HCT116 (cell line): ENCODE results near the gene DCBLD2. TPM values are rescaled to one million over a fixed set of nuclear protein-coding genes. Genes with fewer than 3 reads are reported as not detected.

Experiments
- ATAC-seq: fragments of 200-7000 bp; cut with Tn5 transposase; 2 replicates; pipeline ENCODE4 v1.9.1; 2020; ENCODE audit warnings: mild to moderate bottlenecking, moderate library complexity
- BruUV-seq: library from RNA; stranded (reverse); fragments of 400-500 nt; replicated peaks from 2 replicates; lab custom pipeline; 2021; lab: Mats Ljungman, UMichigan
- CTCF ChIA-PET: fragments of 300-600 bp; sonication (Branson Sonifier 250); formaldehyde crosslinking; loops from one replicate; lab custom pipeline; 2021; ENCODE audit warnings: antibody characterized with exemption; lab: Charles Lee
- POLR2A ChIA-PET: fragments of 300-600, 350-600 bp; sonication (Branson Sonifier 250); formaldehyde crosslinking; loops from one replicate; lab custom pipeline; 2021; ENCODE audit warnings: antibody characterized with exemption; lab: Charles Lee
- RAD21 ChIA-PET, 2 experiments: fragments of 300-600 bp; sonication (Branson Sonifier 250); formaldehyde crosslinking; loops; one replicate each; lab custom pipeline; 2023; ENCODE audit warnings: low total read pairs in 2 of 2; ENCODE audit not compliant: uncharacterized antibody in 2 of 2, unreplicated experiment in 2 of 2, low non-redundant PET in 1 of 2; lab: Charles Lee
- DNase-seq: peaks from one replicate; pipeline ENCODE4 v3.0.0-alpha.2; 2010; ENCODE audit warnings: low read depth, low spot score
- H2AFZ ChIP-seq: fragments of 200-600 bp; shearing (Covaris generic), sonication (generic); 2 replicates; pipeline ENCODE4 v1.6.1; 2017; ENCODE audit warnings: low read depth, mixed run types, mixed read lengths, antibody characterized with exemption, low read length; ENCODE audit not compliant: poor library complexity, severe bottlenecking
- H3K27ac ChIP-seq: 2 replicates; pipeline ENCODE4 v1.5.1; 2012; ENCODE audit warnings: low read depth, low read length
- H3K27me3 ChIP-seq: fragments of 200-600 bp; sonication (generic); 2 replicates; pipeline ENCODE4 v1.6.1; 2016; ENCODE audit warnings: mixed run types, low read length, mixed read lengths; ENCODE audit not compliant: insufficient read depth
- H3K36me3 ChIP-seq, 2 experiments: fragments of 200-500 bp in 1 of 2; fragments of 200-600 bp in 1 of 2; sonication (Bioruptor generic) in 1 of 2; sonication (generic) in 1 of 2; 2 replicates each; pipeline versions ENCODE4 v1.5.1 to v1.6.1; 2014 to 2016; ENCODE audit warnings: low read length in 2 of 2, inconsistent platforms in 1 of 2, mixed read lengths in 1 of 2, mixed run types in 1 of 2; ENCODE audit not compliant: insufficient read depth in 2 of 2, control insufficient read depth in 1 of 2
- H3K4me1 ChIP-seq, 2 experiments: fragments of 200-600 bp in 1 of 2; sonication (generic) in 1 of 2; 2 replicates each; pipeline versions ENCODE4 v1.5.1 to v1.6.1; 2012 to 2017; ENCODE audit warnings: low read length in 2 of 2, inconsistent platforms in 1 of 2, mild to moderate bottlenecking in 1 of 2, mixed read lengths in 1 of 2, mixed run types in 1 of 2, moderate library complexity in 1 of 2; ENCODE audit not compliant: insufficient read depth in 2 of 2, control insufficient read depth in 1 of 2
- H3K4me2 ChIP-seq: fragments of 200-600 bp; sonication (generic); 2 replicates; pipeline ENCODE4 v1.6.1; 2017; ENCODE audit warnings: mixed run types, low read length, mixed read lengths
- H3K4me3 ChIP-seq, 2 experiments: fragments of 200-600 bp in 1 of 2; sonication (generic) in 1 of 2; replicated peaks in 1 of 2; 2 replicates each; pipeline ENCODE4 v1.5.1; 2011 to 2016; ENCODE audit warnings: low read length in 2 of 2, control low read depth in 1 of 2, low read depth in 1 of 2, mild to moderate bottlenecking in 1 of 2, mixed read lengths in 1 of 2, mixed run types in 1 of 2
- H3K79me2 ChIP-seq: fragments of 200-600 bp; sonication (generic); 2 replicates; pipeline ENCODE4 v1.6.1; 2017; ENCODE audit warnings: mild to moderate bottlenecking, mixed run types, low read length, moderate library complexity, mixed read lengths; ENCODE audit not compliant: insufficient read depth
- H3K9ac ChIP-seq: fragments of 200-600 bp; sonication (generic); 2 replicates; pipeline ENCODE4 v1.6.1; 2016; ENCODE audit warnings: low read length, mixed read lengths
- H3K9me2 ChIP-seq: fragments of 200-600 bp; sonication (generic), shearing (Covaris generic); 2 replicates; pipeline ENCODE4 v1.6.1; 2017; ENCODE audit warnings: mixed run types, mild to moderate bottlenecking, moderate library complexity; ENCODE audit not compliant: insufficient read depth
- H3K9me3 ChIP-seq, 2 experiments: fragments of 200-500 bp in 1 of 2; fragments of 200-600 bp in 1 of 2; sonication (Bioruptor generic) in 1 of 2; sonication (generic) in 1 of 2; 2 replicates each; pipeline ENCODE4 v1.6.1; 2014 to 2017; ENCODE audit warnings: low read length in 2 of 2, mixed read lengths in 2 of 2, inconsistent platforms in 1 of 2, low read depth in 1 of 2, mild to moderate bottlenecking in 1 of 2, mixed run types in 1 of 2, moderate library complexity in 1 of 2; ENCODE audit not compliant: control insufficient read depth in 1 of 2, insufficient read depth in 1 of 2
- H4K20me1 ChIP-seq: fragments of 200-600 bp; sonication (generic), shearing (Covaris generic); 2 replicates; pipeline ENCODE4 v1.6.1; 2017; ENCODE audit warnings: mixed run types, mild to moderate bottlenecking, moderate library complexity; ENCODE audit not compliant: insufficient read depth
- CBX3 ChIP-seq: IDR thresholded peaks from 2 replicates; pipeline ENCODE4 v1.6.1; 2012; ENCODE audit warnings: low read depth
- EGR1 ChIP-seq: IDR thresholded peaks from 2 replicates; pipeline ENCODE4 v1.6.1; 2012; ENCODE audit warnings: low read depth
- ELF1 ChIP-seq: IDR thresholded peaks from 2 replicates; pipeline ENCODE4 v1.6.1; 2012; ENCODE audit warnings: low read depth, borderline replicate concordance
- EZH2 ChIP-seq: fragments of 200-600 bp; sonication (generic); IDR thresholded peaks from 2 replicates; pipeline ENCODE4 v1.6.1; 2017; ENCODE audit warnings: antibody characterized with exemption, mixed run types
- EZH2phosphoT487 ChIP-seq: fragments of 200-600 bp; IDR thresholded peaks from 2 replicates; pipeline ENCODE4 v1.6.1; 2018; ENCODE audit warnings: antibody characterized with exemption, borderline replicate concordance
- MAX ChIP-seq: IDR thresholded peaks from 2 replicates; pipeline ENCODE4 v1.6.1; 2012
- POLR2A ChIP-seq: IDR thresholded peaks from 2 replicates; pipeline ENCODE4 v1.7.0; 2011; ENCODE audit warnings: borderline replicate concordance; ENCODE audit not compliant: insufficient read depth, insufficient read length; ENCODE audit errors: extremely low read depth
- POLR2AphosphoS5 ChIP-seq: IDR thresholded peaks from 2 replicates; pipeline ENCODE4 v1.6.1; 2011; ENCODE audit warnings: mild to moderate bottlenecking, low read depth, low read length, moderate library complexity
- RAD21 ChIP-seq: IDR thresholded peaks from 2 replicates; pipeline ENCODE4 v1.6.1; 2012; ENCODE audit warnings: low read depth, mild to moderate bottlenecking
- SIN3A ChIP-seq: IDR thresholded peaks from 2 replicates; pipeline ENCODE4 v1.6.1; 2012; ENCODE audit warnings: low read depth
- SP1 ChIP-seq: IDR thresholded peaks from 2 replicates; pipeline ENCODE4 v1.6.1; 2012; ENCODE audit warnings: low read depth
- TCF7L2 ChIP-seq: IDR thresholded peaks from 2 replicates; pipeline ENCODE4 v1.7.0; 2011; ENCODE audit warnings: borderline replicate concordance, inconsistent platforms; ENCODE audit not compliant: insufficient read depth, insufficient read length; ENCODE audit errors: extremely low read depth
- ZFX ChIP-seq: fragments of 450-650 bp; IDR thresholded peaks from 2 replicates; pipeline ENCODE4 v1.6.1; 2017
- ZNF274 ChIP-seq: fragments of 200-500 bp; sonication (Bioruptor generic); IDR thresholded peaks from 2 replicates; pipeline ENCODE4 v1.6.1; 2014; ENCODE audit warnings: mild to moderate bottlenecking, low read depth, low read length, inconsistent platforms
- intact Hi-C: fragments of 100-400 bp; cut with micrococcal nuclease; formaldehyde crosslinking; loops from 2 replicates; pipeline ENCODE4 v1.10.0; 2022
- total RNA-seq: library from RNA; stranded (reverse); gene quantifications from one replicate; pipeline ENCODE4 v1.2.1, GENCODE V29; 2021; ENCODE audit not compliant: unreplicated experiment

Gene DCBLD2
- total RNA-seq, 1 experiment from 2014 or later, result 532 TPM

- no peaks in the 10 kb centered on the region for H3K9me3 ChIP-seq
- intact Hi-C loops, result no loop called here
- no peak overlapping the region for H3K4me3 ChIP-seq
- no peaks in the 10 kb centered on the region for H3K36me3 ChIP-seq
- H3K4me2 ChIP-seq, result no peak overlapping the region
- RAD21 ChIA-PET, result no interaction called here
- H3K9me2 ChIP-seq, result no peaks in the 10 kb centered on the region
- no peak overlapping the region for H2AFZ ChIP-seq
- POLR2A ChIA-PET, result no interaction called here
- CTCF ChIA-PET, result no interaction called here
- no peak overlapping the region for H3K9ac ChIP-seq
- H3K4me1 ChIP-seq, result no peaks in the 10 kb centered on the region
- ATAC-seq (no peak), DNase-seq (no peak)
- no peaks in the 10 kb centered on the region for H4K20me1 ChIP-seq
- TF ChIP-seq ZFX (no peak), RAD21 (no peak), EGR1 (no peak), POLR2A (no peak), CBX3 (no peak), SIN3A (no peak), EZH2 (no peak)
- no peaks in the 10 kb centered on the region for H3K27me3 ChIP-seq
- no TSS peak for BruUV-seq
- no peaks in the 10 kb centered on the region for H3K79me2 ChIP-seq
- H3K27ac ChIP-seq, result no peak overlapping the region
Measured at GRCh38 chr3:98769448-98769847, 132.0 kb downstream of the DCBLD2 start.

- ChIA-PET RAD21 (no interaction called here), POLR2A (no interaction called here), CTCF (no interaction called here)
Measured at GRCh38 chr3:98768961-98769360, 132.5 kb downstream of the DCBLD2 start.

More at GRCh38 chr3:98768961-98769360, 132.5 kb downstream of the DCBLD2 start:
- H3K9me2 ChIP-seq, result no peaks in the 10 kb centered on the region
- DNase-seq (no peak), ATAC-seq (no peak)
- H3K27ac ChIP-seq, result no peak overlapping the region
- H4K20me1 ChIP-seq, result no peaks in the 10 kb centered on the region
- H3K27me3 ChIP-seq, result no peaks in the 10 kb centered on the region
- H3K79me2 ChIP-seq, result no peaks in the 10 kb centered on the region
- no peaks in the 10 kb centered on the region for H3K36me3 ChIP-seq
- no peaks in the 10 kb centered on the region for H3K9me3 ChIP-seq
- no peak overlapping the region for H3K4me3 ChIP-seq
- no peak overlapping the region for H3K9ac ChIP-seq
- no peak overlapping the region for H3K4me2 ChIP-seq
- no TSS peak for BruUV-seq
- no peak overlapping the region for H2AFZ ChIP-seq
- intact Hi-C loops, result no loop called here
- no peaks in the 10 kb centered on the region for H3K4me1 ChIP-seq
- no peak for TF ChIP-seq CBX3
- no peak for TF ChIP-seq ZNF274
- TF ChIP-seq ELF1, result no peak
- no peak for TF ChIP-seq MAX
- no peak for TF ChIP-seq EZH2phosphoT487
- no peak for TF ChIP-seq POLR2AphosphoS5
- no peak for TF ChIP-seq RAD21
- no peak for TF ChIP-seq SP1
- no peak for TF ChIP-seq ZFX
- no peak for TF ChIP-seq TCF7L2
- TF ChIP-seq, all 23 proteins: peak for 0
